H1 (cell line): Measurements from ENCODE around the gene FRMPD2. TPM values are rescaled to one million over a fixed set of nuclear protein-coding genes. Genes with fewer than 3 reads are reported as not detected.

Source experiments
- CTCF ChIA-PET: fragments of 300-600 bp; sonication (Branson Sonifier 250); formaldehyde crosslinking; loops from one replicate; lab custom pipeline; 2021; ENCODE audit not compliant: partially characterized antibody; lab: Charles Lee
- POLR2A ChIA-PET: fragments of 300-600 bp; sonication (Branson Sonifier 250); formaldehyde crosslinking; loops from one replicate; lab custom pipeline; 2021; ENCODE audit warnings: inconsistent platforms; ENCODE audit not compliant: partially characterized antibody; lab: Charles Lee
- DNase-seq, 2 experiments: peaks; one replicate each; pipeline versions ENCODE4 v3.0.0 to v3.0.0-alpha.2; 2010 to 2022; ENCODE audit warnings: low spot score in 2 of 2, low read depth in 1 of 2, mixed read lengths in 1 of 2
- FAIRE-seq: peaks from 2 replicates; lab custom pipeline; 2011; peaks lifted over from hg19 to GRCh38; lab: Jason Lieb, UNC
- H2AFZ ChIP-seq: 2 replicates; pipeline ENCODE4 v1.8.1; 2012; ENCODE audit warnings: low read length, inconsistent platforms
- H2AK5ac ChIP-seq: 2 replicates; pipeline ENCODE4 v1.6.1; 2013; ENCODE audit warnings: low read depth, low read length
- H2BK120ac ChIP-seq: replicated peaks from 2 replicates; pipeline ENCODE3; 2013; ENCODE audit warnings: low read depth, low read length, inconsistent platforms
- H2BK12ac ChIP-seq: 2 replicates; pipeline ENCODE4 v1.6.1; 2013; ENCODE audit warnings: low read depth, low read length
- H2BK15ac ChIP-seq: 2 replicates; pipeline ENCODE4 v1.6.1; 2013; ENCODE audit warnings: low read length
- H2BK20ac ChIP-seq: 2 replicates; pipeline ENCODE4 v1.6.1; 2013; ENCODE audit warnings: low read length
- H2BK5ac ChIP-seq: 2 replicates; pipeline ENCODE4 v1.6.1; 2013; ENCODE audit warnings: low read depth, low read length
- H3K14ac ChIP-seq: 2 replicates; pipeline ENCODE4 v1.6.1; 2013; ENCODE audit warnings: inconsistent platforms; ENCODE audit not compliant: insufficient read length
- H3K18ac ChIP-seq: 2 replicates; pipeline ENCODE4 v1.6.1; 2013; ENCODE audit warnings: low read length; ENCODE audit errors: extremely low read depth
- H3K23ac ChIP-seq: 2 replicates; pipeline ENCODE4 v1.6.1; 2013; ENCODE audit warnings: inconsistent platforms; ENCODE audit not compliant: insufficient read length
- H3K23me2 ChIP-seq: 2 replicates; pipeline ENCODE4 v1.6.1; 2013; ENCODE audit warnings: low read depth, low read length
- H3K27ac ChIP-seq: 2 replicates; pipeline ENCODE4 v1.6.1; 2011; ENCODE audit warnings: low read depth, low read length, inconsistent platforms
- H3K27me3 ChIP-seq, 4 experiments: replicated peaks in 1 of 4; 1 replicate in 1 of 4; 2 replicates in 3 of 4; pipeline versions ENCODE4 v1.6.1 to v1.8.1; 2011 to 2013; ENCODE audit warnings: low read length in 3 of 4, mild to moderate bottlenecking in 3 of 4, inconsistent platforms in 2 of 4, mixed read lengths in 2 of 4, moderate library complexity in 1 of 4; ENCODE audit not compliant: control insufficient read depth in 3 of 4, insufficient read depth in 3 of 4; ENCODE audit errors: extremely low read depth in 1 of 4
- H3K36me3 ChIP-seq, 4 experiments: 2 replicates each; pipeline versions ENCODE4 v1.6.1 to v1.8.1; 2011 to 2013; ENCODE audit warnings: mild to moderate bottlenecking in 4 of 4, low read length in 3 of 4, moderate library complexity in 2 of 4, control low read depth in 1 of 4, inconsistent platforms in 1 of 4; ENCODE audit not compliant: insufficient read depth in 4 of 4, control insufficient read depth in 2 of 4
- H3K4ac ChIP-seq: replicated peaks from 2 replicates; pipeline ENCODE3; 2013; ENCODE audit warnings: low read length, low read depth, mixed read lengths, inconsistent platforms; ENCODE audit not compliant: insufficient read length
- H3K4me1 ChIP-seq, 4 experiments: replicated peaks in 1 of 4; 1 replicate in 1 of 4; 2 replicates in 3 of 4; pipeline versions ENCODE4 v1.6.1 to v1.8.1; 2011 to 2013; ENCODE audit warnings: low read length in 3 of 4, inconsistent platforms in 2 of 4, mixed read lengths in 1 of 4; ENCODE audit not compliant: insufficient read depth in 4 of 4, control insufficient read depth in 3 of 4
- H3K4me2 ChIP-seq, 2 experiments: 2 replicates each; pipeline versions ENCODE4 v1.6.1 to v1.8.1; 2011 to 2013; ENCODE audit warnings: low read depth in 2 of 2, low read length in 2 of 2, control low read depth in 1 of 2, inconsistent platforms in 1 of 2, mild to moderate bottlenecking in 1 of 2; ENCODE audit not compliant: insufficient read depth in 1 of 2
- H3K4me3 ChIP-seq, 4 experiments: fragments of 200-600, 300-600 bp in 1 of 4; sonication (generic), shearing (Covaris generic), sonication (Bioruptor Twin) in 1 of 4; 2 replicates each; pipeline versions ENCODE4 v1.5.1 to v1.8.1; 2011 to 2016; ENCODE audit warnings: low read length in 4 of 4, low read depth in 3 of 4, control low read depth in 2 of 4, inconsistent platforms in 2 of 4, mild to moderate bottlenecking in 2 of 4, mixed read lengths in 1 of 4, moderate library complexity in 1 of 4; ENCODE audit not compliant: insufficient read depth in 2 of 4; ENCODE audit errors: extremely low read depth in 1 of 4
- H3K56ac ChIP-seq: replicated peaks from 2 replicates; pipeline ENCODE3; 2013; ENCODE audit warnings: low read depth, mild to moderate bottlenecking, mixed read lengths, low read length, inconsistent platforms; ENCODE audit not compliant: insufficient read length
- H3K79me1 ChIP-seq: 2 replicates; pipeline ENCODE4 v1.6.1; 2013; ENCODE audit warnings: low read depth, low read length, control low read depth
- H3K79me2 ChIP-seq, 2 experiments: 2 replicates each; pipeline versions ENCODE4 v1.6.1 to v1.8.1; 2012 to 2013; ENCODE audit warnings: low read length in 2 of 2, mild to moderate bottlenecking in 2 of 2, inconsistent platforms in 1 of 2; ENCODE audit not compliant: insufficient read depth in 2 of 2, control insufficient read depth in 1 of 2
- H3K9ac ChIP-seq, 4 experiments: replicated peaks in 1 of 4; 1 replicate in 1 of 4; 2 replicates in 3 of 4; pipeline versions ENCODE4 v1.6.1 to v1.8.1; 2011 to 2013; ENCODE audit warnings: low read depth in 3 of 4, low read length in 3 of 4, control low read depth in 2 of 4, mild to moderate bottlenecking in 2 of 4, moderate library complexity in 2 of 4, inconsistent platforms in 1 of 4; ENCODE audit errors: extremely low read depth in 1 of 4
- H3K9me3 ChIP-seq, 2 experiments: 2 replicates each; pipeline versions ENCODE4 v1.6.1 to v1.8.1; 2012 to 2013; ENCODE audit warnings: mild to moderate bottlenecking in 2 of 2, moderate library complexity in 2 of 2, control low read depth in 1 of 2, inconsistent platforms in 1 of 2, low read depth in 1 of 2, low read length in 1 of 2, mixed read lengths in 1 of 2; ENCODE audit not compliant: insufficient read depth in 2 of 2
- H4K20me1 ChIP-seq, 2 experiments: replicated peaks in 1 of 2; 2 replicates each; pipeline versions ENCODE3 to v1.8.1; 2011 to 2013; ENCODE audit warnings: inconsistent platforms in 2 of 2, low read length in 2 of 2, mild to moderate bottlenecking in 1 of 2; ENCODE audit not compliant: insufficient read depth in 2 of 2, control insufficient read depth in 1 of 2
- H4K5ac ChIP-seq: 2 replicates; pipeline ENCODE4 v1.6.1; 2013; ENCODE audit warnings: low read length, low read depth, mixed read lengths, inconsistent platforms; ENCODE audit not compliant: insufficient read length
- H4K8ac ChIP-seq: 2 replicates; pipeline ENCODE4 v1.8.0; 2013; ENCODE audit warnings: mild to moderate bottlenecking, moderate library complexity, low read length, inconsistent platforms; ENCODE audit not compliant: insufficient read depth; ENCODE audit errors: extremely low read depth
- H4K91ac ChIP-seq: replicated peaks from 2 replicates; pipeline ENCODE3; 2013; ENCODE audit warnings: low read length, mixed read lengths, inconsistent platforms; ENCODE audit not compliant: insufficient read length
- FOSL1 ChIP-seq: IDR thresholded peaks from 2 replicates; pipeline ENCODE4 v1.6.1; 2011; ENCODE audit warnings: mild to moderate bottlenecking, low read depth, low read length, moderate library complexity; ENCODE audit not compliant: insufficient read depth
- POLR2AphosphoS5 ChIP-seq: IDR thresholded peaks from 2 replicates; pipeline ENCODE4 v1.6.1; 2011; ENCODE audit warnings: low read depth, low read length
- RAD21 ChIP-seq, 2 experiments: IDR thresholded peaks in 1 of 2; conservative IDR thresholded peaks in 1 of 2; 2 replicates each; pipeline ENCODE4 v1.6.1; 2011; ENCODE audit warnings: low read depth in 2 of 2, low read length in 2 of 2, improper control_type of control experiment in 1 of 2, inconsistent platforms in 1 of 2, mild to moderate bottlenecking in 1 of 2, moderate library complexity in 1 of 2
- TBP ChIP-seq: IDR thresholded peaks from 2 replicates; pipeline ENCODE4 v1.6.1; 2011; ENCODE audit warnings: low read depth, low read length, improper control_type of control experiment
- WGBS, 2 experiments: shearing (Covaris generic) in 1 of 2; methylation state at CpG; one replicate each; pipeline versions ENCODE4 v1.1.6 to v1.1.7; 2013 to 2015; ENCODE audit warnings: low lambda C conversion rate in 2 of 2, mixed read lengths in 2 of 2, inconsistent platforms in 1 of 2, low coverage in 1 of 2, missing lambda C conversion rate in 1 of 2; ENCODE audit not compliant: insufficient replicate concordance in 2 of 2, insufficient coverage in 1 of 2, insufficient read length in 1 of 2; ENCODE audit errors: extremely low coverage in 1 of 2, missing lambda C conversion rate in 1 of 2; 5-methylcytosine and 5-hydroxymethylcytosine counted together
- polyA plus RNA-seq, 7 experiments: library from polyadenylated mRNA; depleted of rRNA in 3 of 7; stranded (reverse) in 5 of 7; unstranded in 2 of 7; fragments of >200 nt in 5 of 7; fragments of 200-250 nt in 2 of 7; gene quantifications; 1 replicate in 5 of 7; 2 replicates in 1 of 7; 4 replicates in 1 of 7; pipeline versions ENCODE4 v1.2.1 to v1.2.3, GENCODE V29; 2011 to 2013; ENCODE audit warnings: missing spikeins in 2 of 7, mixed read lengths in 2 of 7
- total RNA-seq: library from RNA; stranded (reverse); fragmentation: NEBNext Ultra II Directional; extraction: Animal tissue kit (Norgen Biotek cat#: 25700); gene quantifications from 2 replicates; pipeline ENCODE4 v1.2.1, GENCODE V29; 2021
- TF ChIP-seq, protein P1 (sequence below), 3 experiments: IDR thresholded peaks; 1 replicate in 2 of 3; 2 replicates in 1 of 3; pipeline versions ENCODE4 v1.5.1 to v1.6.1; 2011; ENCODE audit warnings: low read length in 3 of 3, mild to moderate bottlenecking in 3 of 3, inconsistent platforms in 2 of 3, low read depth in 1 of 3, moderate library complexity in 1 of 3; ENCODE audit not compliant: insufficient read depth in 1 of 3; ENCODE audit errors: control extremely low read depth in 1 of 3

Gene FRMPD2
- total and polyA plus RNA-seq, 2 of the 8 experiments (the other 6 are each of a cell fraction or from before 2014, with no cell fraction given), result 0.07 to 0.47 TPM

DNA sequence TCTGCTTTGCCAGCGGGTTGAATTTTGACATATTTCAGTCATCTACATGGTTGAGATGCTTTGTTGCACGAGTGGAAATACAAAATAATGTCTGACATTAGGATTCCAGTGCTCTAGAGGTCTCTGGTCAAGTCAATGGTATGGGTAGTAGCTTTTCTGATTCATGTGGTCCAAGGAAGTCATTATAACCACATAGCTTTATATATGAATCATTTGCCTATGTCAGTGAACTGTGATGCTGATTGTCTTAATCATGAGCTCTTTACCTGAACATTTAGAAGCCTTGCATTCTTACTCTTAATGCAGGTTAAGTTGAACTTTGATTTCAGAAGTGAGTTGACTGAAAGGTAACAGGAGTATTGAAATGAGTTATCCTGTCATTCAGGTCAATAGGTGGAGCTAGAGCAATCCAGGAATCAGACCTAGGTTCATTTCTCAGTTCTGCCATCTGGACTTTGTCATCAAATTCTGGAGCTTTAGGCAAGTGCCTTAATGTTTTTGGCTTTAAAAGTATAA, 35.3 kb upstream of the FRMPD2 start:
- Histone ChIP-seq H3K4me2 (no peak overlapping the region), H3K36me3 (no peaks in the 10 kb centered on the region), H4K91ac (no peak overlapping the region), H3K9ac (no peak overlapping the region), H3K4me3 (no peak overlapping the region), H3K9me3 (no peaks in the 10 kb centered on the region), H2AK5ac (no peak overlapping the region), H3K79me2 (peaks cover 5 to 77% of the 10 kb centered on the region in 2 experiments; a peak in 3 of 4 replicates), H2AFZ (no peak overlapping the region), H3K79me1 (peaks cover 2% of the 10 kb centered on the region; the same call in 1 of the 2 replicates), H4K20me1 (peaks cover 0 to 8% of the 10 kb centered on the region in 2 experiments), H3K56ac (no peak overlapping the region), H3K4ac (no peak overlapping the region), H3K14ac (no peak overlapping the region), H4K8ac (no peak overlapping the region), H2BK12ac (no peak overlapping the region), H3K18ac (no peak overlapping the region), H4K5ac (no peak overlapping the region), H3K27me3 (no peaks in the 10 kb centered on the region), H2BK20ac (no peak overlapping the region), H2BK120ac (no peak overlapping the region), H2BK15ac (no peak overlapping the region), H2BK5ac (no peak overlapping the region), H3K27ac (no peak overlapping the region), H3K23me2 (peaks cover 4% of the 10 kb centered on the region), H3K23ac (no peak overlapping the region), H3K4me1 (no peaks in the 10 kb centered on the region; a peak in 2 of 7 replicates)
- POLR2A ChIA-PET, result interaction anchor here (0.8 kb wide), 1 partner anchor 34 kb away, joined by 3 read pairs; no protein-coding TSS in a partner anchor
- CTCF ChIA-PET, result interaction anchor here (0.9 to 2.6 kb wide), 14 partner anchors 9 to 299 kb away, joined by 3 to 27 read pairs (median 3); no protein-coding TSS in a partner anchor
- DNase-seq, result no peak
- no peak for FAIRE-seq
- 66% methylated on average over 2 of the region's 2 CpGs; no CpG with 5 or more reads in 1 of the 2 experiments for WGBS, 2 experiments
- TF ChIP-seq RAD21 (IDR thresholded peaks at IDR 0.05 in 1 of 2, conservative IDR thresholded peaks at IDR 0.05 in 1 of 2; ENCODE audit: low read depth in 2 of 2, low read length in 2 of 2) (peak; percentile 35 to 38; a peak in 3 of 4 replicates), FOSL1 (no peak), POLR2AphosphoS5 (no peak), TBP (no peak)
- TF ChIP-seq, protein P1, sequence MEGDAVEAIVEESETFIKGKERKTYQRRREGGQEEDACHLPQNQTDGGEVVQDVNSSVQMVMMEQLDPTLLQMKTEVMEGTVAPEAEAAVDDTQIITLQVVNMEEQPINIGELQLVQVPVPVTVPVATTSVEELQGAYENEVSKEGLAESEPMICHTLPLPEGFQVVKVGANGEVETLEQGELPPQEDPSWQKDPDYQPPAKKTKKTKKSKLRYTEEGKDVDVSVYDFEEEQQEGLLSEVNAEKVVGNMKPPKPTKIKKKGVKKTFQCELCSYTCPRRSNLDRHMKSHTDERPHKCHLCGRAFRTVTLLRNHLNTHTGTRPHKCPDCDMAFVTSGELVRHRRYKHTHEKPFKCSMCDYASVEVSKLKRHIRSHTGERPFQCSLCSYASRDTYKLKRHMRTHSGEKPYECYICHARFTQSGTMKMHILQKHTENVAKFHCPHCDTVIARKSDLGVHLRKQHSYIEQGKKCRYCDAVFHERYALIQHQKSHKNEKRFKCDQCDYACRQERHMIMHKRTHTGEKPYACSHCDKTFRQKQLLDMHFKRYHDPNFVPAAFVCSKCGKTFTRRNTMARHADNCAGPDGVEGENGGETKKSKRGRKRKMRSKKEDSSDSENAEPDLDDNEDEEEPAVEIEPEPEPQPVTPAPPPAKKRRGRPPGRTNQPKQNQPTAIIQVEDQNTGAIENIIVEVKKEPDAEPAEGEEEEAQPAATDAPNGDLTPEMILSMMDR (IDR thresholded peaks at IDR 0.05; ENCODE audit: control extremely low read depth in 1 of 3, insufficient read depth in 1 of 3, low read depth in 1 of 3, low read length in 3 of 3), result peak in 2 of 3 experiments; percentile 27 to 52; a peak in 2 of 4 replicates
